Fibroblast of villous mesenchyme (primary cell): Measurements from ENCODE around the gene SUPT4H1. TPM values are rescaled to one million over a fixed set of nuclear protein-coding genes. Genes with fewer than 3 reads are reported as not detected.
A peak's percentile ranks its signal among the peaks of the same experiment; 100 is the strongest.

Experiments
- DNase-seq: peaks from one replicate; pipeline ENCODE4 v3.0.0-alpha.2; 2010; ENCODE audit warnings: low read depth
- H3K4me3 ChIP-seq: 2 replicates; pipeline ENCODE4 v1.5.1; 2011; ENCODE audit warnings: low read depth, mild to moderate bottlenecking, low read length
- CTCF ChIP-seq: IDR thresholded peaks from 2 replicates; pipeline ENCODE4 v1.5.1; 2012; ENCODE audit warnings: low read depth, mild to moderate bottlenecking, low read length; ENCODE audit not compliant: insufficient read depth
- total RNA-seq: library from RNA; depleted of rRNA; stranded (reverse); fragments of >200 nt; gene quantifications from 2 replicates; pipeline ENCODE4 v1.2.3, GENCODE V29; 2012

SUPT4H1 gene
- total RNA-seq, 1 donor, result 34.5 TPM

GRCh38 chr17:58319173-58320162, 32.5 kb downstream of the SUPT4H1 start:
- TF ChIP-seq CTCF, result no peak
- no peak overlapping the region for H3K4me3 ChIP-seq
- no peak for DNase-seq

GRCh38 chr17:58318627-58319172, 33.3 kb downstream of the SUPT4H1 start:
- H3K4me3 ChIP-seq, result no peak overlapping the region
- DNase-seq, result no peak
- no peak for TF ChIP-seq CTCF

- no peak for DNase-seq
- no peak overlapping the region for H3K4me3 ChIP-seq
- TF ChIP-seq CTCF, result no peak
Measured at GRCh38 chr17:58318065-58318481, 33.9 kb downstream of the SUPT4H1 start.

GRCh38 chr17:58317421-58318064, 34.5 kb downstream of the SUPT4H1 start:
- DNase-seq, result peak; percentile 41
- TF ChIP-seq CTCF, result peak; percentile 87
- H3K4me3 ChIP-seq, result no peak overlapping the region

- no peak for DNase-seq
- no peak for TF ChIP-seq CTCF
- H3K4me3 ChIP-seq, result no peak overlapping the region
Measured at GRCh38 chr17:58316260-58316960, 35.6 kb downstream of the SUPT4H1 start.

- no peak overlapping the region for H3K4me3 ChIP-seq
- TF ChIP-seq CTCF, result no peak
- DNase-seq, result no peak
Measured at GRCh38 chr17:58315750-58316149, 36.3 kb downstream of the SUPT4H1 start.
